Superior temporal gyrus (tissue), 1 donor: Measurements from ENCODE around the gene DGCR2.
"Not testable (repeated sequence)": the region's sequence is repeated elsewhere in the genome, so short reads cannot be mapped to it uniquely, and the experiment has no call there.

Experiments
- DNase-seq: peaks from one replicate; pipeline ENCODE4 v3.0.0-alpha.2; 2016; ENCODE audit errors: extremely low spot score

Gene DGCR2

DNA sequence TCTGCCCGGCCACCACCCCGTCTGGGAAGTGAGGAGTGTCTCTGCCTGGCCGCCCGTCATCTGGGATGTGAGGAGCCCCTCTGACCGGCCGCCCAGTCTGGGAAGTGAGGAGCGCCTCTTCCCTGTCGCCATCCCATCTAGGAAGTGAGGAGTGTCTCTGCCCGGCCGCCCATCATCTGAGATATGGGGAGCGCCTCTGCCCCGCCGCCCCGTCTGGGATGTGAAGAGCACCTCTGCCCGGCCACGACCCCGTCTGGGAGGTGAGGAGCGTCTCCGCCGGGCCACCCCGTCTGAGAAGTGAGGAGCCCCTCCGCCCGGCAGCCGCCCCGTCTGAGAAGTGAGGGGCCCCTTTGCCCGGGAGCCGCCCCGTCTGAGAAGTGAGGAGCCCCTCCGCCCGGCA lies 38.1 kb downstream of the DGCR2 start:
- not testable (repeated sequence) for DNase-seq

DNA sequence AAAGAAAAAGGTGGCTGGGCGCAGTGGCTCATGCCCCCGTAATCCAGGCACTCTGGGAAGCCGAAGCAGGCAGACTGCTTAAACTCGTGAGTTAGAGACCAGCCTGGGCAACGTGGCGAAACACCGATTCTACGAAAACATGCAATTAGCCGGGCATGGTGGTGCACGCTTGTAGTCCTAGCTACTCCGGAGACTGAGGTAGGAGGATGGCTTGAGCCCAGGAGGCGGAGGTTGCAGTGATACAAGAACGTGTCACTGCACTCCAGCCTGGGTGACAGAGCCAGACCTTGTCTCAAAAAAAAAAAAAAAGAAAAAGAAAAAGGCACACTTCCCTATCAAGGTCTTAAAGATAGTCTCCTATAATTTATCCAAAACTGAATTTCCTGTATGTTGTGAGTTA lies 39.4 kb downstream of the DGCR2 start:
- DNase-seq: no peak

DNA sequence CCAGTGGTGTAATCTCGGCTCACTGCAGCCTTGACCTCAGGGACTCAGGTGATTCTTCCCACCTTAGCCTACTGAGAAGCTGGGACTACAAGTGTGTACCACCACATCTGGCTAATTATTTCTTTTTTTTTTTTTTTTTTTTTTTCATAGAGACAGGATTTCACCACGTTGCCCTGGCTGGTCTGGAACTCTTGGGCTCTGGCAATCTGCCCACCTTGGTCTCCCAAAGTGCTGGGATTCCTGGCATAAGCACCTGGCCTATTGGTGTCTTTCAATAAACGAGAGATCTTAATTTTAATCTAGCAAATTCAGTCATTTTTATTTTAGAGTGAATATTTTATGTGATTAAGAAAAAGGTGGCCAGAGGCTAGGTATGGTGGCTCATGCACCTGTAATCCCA lies 40.1 kb downstream of the DGCR2 start:
- DNase-seq: no peak

DNA sequence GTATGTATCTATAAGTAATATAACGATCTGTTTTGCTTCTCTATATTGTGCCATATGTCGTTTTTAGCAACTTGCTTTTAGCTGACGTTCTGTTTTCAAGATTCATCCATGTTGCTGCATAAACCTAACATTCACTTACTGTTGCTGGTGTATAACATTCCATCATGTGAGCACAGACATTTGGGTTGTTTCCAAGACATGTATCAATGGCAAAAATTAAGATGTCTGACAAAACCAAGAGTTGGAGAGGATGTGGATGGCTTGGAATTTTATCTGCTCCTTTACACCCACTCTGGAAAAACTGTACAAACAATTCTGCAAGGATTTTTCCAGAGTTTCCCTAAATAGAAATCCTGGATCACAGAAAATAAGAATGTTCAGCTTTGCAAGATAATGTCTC lies 40.9 kb downstream of the DGCR2 start:
- peak; percentile 55 for DNase-seq

DNA sequence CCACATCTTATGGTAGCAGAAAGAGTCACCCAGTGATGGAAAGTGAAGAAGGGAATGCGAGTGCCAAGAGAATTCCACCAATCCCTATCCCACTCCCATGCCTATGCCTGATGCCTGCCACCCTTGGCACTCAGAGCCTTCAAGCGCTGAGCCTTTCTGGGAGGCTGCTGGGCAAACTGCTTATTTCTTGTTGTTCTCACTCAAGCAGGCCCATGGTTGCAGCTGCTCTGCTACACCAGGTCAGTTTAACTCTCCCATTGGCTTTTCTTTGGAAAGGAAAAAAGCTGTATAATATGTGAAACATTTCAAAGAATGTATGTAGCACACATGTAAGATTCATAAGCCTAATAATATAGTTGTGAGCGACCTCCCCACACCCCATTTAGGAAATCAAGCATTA lies 41.4 kb downstream of the DGCR2 start:
- DNase-seq: no peak

DNA sequence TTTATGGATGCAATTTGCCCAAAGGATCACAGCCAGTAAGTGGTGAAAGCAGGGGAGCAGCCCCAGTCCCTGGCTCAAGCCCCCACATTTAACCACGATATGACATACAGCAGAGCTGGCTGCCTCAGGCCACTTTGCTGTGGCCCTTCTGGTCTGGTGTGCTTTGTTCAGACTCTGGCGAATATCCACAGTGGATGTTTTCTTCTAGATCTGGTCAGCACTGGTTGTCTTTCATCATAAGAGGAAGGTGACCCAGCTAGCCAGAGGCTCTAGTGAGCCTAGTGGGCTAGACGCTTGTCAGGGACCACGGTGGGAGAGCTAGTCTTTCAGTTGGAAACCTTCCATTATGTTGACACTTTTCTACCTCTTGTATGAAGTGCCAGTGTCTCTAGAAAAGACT lies 42.5 kb downstream of the DGCR2 start:
- no peak for DNase-seq

DNA sequence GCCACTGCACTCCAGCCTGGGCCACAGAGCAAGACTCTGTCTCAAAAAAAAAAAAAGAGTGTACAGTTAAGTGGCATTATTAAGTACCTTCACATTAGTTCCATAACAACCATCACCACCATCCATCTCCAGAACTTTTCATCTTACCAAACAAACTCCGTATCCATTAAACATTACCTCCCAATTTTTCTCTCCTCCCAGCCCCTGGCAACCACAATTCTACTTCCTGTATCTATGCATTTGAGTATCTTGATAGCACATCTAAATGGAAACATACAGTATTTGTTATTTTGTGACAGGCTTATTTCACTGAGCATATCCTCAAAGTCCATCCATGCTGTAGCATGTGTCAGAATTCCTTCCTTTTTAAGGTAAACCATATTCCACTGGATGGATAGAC lies 46.8 kb downstream of the DGCR2 start:
- DNase-seq: no peak

DNA sequence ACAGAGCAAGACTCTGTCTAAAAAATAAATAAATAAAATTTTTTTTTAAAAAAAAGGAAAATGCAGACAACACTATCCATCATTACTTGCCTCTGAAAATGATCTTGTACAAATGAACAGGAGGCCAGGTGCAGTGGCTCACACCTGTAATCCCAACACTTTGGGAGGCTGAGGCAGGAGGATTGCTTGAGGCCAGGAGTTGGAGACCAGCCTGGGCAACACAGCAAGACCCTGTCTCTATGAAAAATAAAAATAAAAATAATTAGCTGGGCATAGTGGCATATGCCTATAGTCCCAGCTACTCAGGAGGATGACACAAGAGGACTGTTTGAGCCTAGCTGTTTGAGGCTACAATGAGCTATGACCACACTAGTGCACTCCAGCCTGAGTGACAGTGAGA lies 49.4 kb downstream of the DGCR2 start:
- DNase-seq: not testable (repeated sequence)

DNA sequence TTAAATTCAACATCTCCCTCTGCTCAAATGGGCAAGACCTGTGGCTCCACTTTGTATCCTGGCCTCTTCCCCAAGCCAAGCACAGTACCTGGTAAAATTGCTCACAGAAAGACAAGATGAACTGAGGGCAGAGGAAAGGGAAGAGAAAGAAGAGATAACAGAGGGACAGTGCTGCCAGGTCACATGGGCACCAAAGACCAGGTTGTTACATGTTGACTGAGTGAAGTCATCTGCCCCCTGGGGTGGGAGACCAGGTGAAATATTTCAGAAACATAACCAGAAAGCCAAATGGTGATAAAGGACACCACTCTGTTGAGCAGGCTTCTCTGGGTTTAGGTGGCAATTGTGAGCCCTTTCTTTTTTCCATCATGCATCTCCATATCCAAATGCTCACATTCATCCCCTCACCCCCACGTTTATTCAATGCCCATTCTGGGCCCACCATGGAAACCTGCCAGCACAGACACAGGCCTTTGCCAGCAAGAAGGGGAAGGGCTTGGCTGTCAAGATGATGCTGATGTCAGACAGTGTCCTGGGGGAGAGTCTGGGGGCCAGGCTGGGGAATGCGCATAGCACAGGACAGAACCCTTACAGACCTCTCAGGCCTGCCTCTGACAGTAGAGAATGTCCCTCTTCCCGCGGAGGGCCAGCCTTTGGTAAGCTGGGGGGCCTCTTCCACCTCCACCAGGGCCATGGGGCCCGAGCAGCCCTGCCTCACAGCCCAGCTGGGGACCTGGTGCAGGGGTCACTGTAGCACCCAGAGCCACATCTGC lies 51.6 kb downstream of the DGCR2 start:
- no peak for DNase-seq

DNA sequence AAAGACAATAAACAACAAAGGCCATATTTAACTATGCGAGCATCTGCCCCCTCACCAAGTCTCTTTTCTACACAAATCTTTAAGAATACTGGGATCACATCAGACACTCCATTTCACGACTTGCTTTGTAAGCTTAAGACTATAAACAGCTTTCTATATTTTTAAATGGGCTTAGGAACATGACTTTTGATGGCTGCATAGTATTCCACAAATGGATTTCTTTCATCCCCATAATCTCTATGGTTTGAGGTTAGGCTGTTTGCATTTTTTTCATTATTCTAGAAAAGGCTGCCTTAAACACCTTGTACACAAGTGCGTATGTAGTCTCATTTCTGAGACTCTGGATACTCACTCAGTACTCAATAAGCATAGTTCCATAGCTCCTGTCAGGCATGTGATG lies 52.8 kb downstream of the DGCR2 start:
- DNase-seq: no peak

DNA sequence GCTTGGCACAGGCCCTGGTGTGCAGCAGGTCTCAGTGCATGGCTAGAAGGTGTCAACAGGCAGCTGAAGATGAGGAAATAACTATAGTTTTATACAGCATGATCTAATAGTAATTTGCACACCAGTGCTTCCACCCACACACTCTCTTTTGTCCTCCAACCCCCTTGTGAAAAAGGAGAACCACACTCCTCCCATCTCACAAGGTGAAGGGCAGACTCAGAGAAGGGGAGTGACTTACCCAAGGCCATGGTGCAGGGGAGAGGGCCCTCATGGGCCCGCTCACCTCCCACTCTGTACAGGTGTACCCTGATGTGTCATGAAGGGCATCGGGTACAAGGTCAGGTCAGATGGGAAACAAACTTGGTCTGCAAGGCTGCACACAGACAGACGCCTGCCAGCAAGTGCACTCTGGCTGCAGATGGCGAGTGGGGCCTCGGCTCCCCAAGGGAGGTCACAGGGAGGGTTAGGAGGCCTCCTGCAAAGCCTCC lies 53.4 kb downstream of the DGCR2 start:
- DNase-seq: no peak

DNA sequence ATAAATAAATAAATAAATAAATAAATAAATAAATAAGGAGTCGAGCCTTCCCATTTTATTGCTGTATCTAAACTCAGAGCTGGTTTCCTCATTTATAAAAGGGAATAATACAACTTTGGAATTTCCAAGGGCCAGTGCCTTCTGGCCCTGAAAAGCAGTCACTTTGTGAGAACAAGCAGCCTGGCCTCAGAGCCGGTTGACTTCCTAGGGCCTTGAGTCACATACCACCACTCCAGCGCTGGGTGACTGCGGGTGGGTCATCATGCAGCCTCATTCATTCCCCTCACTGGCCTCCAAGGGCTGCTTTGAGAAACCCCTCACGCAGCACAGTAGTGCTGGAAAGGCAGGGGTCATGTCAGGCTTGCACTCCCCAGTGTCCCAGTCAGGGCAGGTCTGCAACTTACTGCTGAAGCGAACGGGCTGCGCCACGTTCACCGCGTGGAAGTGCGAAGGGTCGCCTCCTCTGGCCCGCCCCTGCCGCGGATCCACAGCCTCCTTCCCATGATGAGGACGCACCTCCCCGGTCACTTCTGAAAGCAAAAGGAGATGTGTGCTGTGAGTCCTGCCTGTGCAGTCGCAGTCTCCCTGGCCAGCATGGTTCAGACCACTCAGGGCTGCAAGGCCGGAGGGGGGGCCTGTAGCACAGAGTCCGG lies 54.4 kb downstream of the DGCR2 start:
- DNase-seq: no peak

DNA sequence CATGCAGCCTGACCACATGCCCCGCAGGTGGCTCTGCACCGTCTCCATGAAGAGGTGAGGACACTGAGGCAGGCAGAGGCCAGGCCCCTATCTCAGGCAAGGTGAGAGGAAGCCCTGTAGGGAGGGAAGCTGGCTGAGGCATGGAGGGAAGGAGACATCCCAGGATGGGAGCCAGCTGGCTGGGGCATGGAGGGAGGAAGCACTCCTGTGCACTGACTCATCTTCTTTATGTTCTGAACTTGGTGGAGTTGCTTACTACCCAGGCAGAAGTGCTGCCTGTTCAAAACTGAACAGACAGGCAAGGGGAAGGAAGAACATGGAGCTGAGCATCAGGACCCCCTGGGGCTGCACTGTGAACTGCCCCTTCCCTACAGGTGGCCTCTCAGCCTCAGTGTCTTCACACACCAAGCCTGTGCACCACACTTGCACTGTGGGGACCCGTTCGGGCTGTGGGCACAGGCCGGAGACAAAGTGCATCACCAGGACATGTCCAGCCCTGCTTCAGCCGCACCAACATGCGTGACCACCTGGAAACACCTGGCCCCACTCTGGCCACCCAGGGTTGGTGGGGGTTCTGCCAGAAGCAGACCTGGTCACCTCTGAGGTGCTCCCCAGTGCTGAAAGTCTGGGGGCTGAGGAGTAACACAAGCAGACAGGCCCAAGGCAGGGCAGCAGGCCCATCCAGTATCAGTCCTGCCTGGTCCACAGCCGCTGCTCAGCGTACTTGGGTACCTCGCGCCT lies 55.5 kb downstream of the DGCR2 start:
- no peak for DNase-seq

DNA sequence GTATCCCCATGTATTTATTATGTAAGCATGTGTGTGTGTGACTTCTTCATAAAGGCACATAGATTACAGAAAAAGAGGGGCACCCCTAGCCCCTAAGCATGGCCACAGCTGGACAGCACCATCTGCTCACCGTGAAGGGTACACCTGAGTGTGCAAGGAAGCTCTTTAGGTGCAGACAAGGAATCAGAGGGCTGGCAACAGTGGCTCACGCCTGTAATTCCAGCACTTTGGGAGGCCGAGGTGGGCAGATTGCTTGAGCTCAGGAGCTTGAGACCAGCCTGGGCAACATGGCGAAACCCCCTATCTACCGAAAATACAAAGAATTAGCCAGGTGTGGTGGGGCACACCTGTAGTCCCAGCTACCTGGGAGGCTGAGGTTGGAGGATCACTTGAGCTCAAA lies 56.3 kb downstream of the DGCR2 start:
- DNase-seq: no peak

DNA sequence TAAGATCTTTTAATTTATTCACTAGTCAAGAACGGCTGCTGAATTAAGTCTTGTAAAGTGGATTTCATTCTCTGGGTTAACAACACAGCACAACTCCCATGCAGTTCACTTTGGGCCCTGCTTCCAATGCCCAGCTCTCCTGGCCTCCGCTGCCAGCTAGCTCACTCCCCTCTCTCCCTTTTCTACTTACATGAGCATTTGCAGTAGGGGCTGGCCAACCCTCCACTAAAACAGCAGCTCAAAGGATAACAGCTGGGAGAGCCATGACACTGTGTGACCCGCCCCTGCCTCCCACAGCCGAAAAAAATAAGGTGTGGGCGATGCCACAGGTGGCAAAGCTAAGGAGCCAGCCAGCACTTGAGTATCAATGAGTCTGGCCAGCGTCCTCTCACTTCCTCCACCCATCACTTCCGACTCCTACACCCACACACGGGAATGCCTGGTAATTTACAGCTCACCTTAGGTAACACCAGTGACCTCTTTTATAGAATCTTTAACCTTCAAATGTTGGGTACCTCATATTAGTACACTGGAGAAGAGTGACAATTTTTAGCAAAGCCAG lies 56.8 kb downstream of the DGCR2 start:
- DNase-seq: no peak

DNA sequence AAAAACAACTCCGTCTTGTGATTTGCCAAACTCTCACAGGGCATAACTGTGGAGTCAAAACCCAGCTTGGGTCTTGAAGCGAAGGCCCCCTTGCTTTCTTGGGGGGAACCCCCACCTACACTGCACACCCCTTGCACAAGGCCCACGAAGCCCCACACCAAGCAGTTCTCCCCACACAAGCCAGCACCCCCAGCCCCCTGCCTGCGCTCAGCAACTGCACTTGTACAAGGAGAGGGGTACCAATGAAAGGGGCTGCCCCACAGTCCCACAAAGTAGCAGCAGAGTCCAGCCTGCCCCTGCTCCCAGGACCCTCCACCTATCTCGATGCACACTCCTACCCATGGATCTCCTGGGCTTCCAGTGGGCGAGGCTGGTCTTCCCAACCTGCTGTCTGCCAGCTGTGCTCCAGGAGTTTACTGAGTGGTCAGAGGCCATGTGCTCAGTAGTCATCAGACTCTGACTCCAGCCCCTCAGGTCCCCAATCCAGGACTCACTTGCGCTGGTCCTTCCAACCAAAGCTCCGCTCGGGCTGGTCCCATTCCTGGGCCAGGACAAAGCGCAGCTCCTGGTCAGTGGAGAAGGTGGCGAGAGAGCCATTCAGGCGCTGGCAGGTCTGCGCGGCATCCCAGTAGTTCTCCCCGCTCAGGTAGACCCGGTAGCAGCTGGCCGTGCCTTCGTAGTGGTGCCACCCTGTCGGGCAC lies 57.7 kb downstream of the DGCR2 start:
- no peak for DNase-seq

DNA sequence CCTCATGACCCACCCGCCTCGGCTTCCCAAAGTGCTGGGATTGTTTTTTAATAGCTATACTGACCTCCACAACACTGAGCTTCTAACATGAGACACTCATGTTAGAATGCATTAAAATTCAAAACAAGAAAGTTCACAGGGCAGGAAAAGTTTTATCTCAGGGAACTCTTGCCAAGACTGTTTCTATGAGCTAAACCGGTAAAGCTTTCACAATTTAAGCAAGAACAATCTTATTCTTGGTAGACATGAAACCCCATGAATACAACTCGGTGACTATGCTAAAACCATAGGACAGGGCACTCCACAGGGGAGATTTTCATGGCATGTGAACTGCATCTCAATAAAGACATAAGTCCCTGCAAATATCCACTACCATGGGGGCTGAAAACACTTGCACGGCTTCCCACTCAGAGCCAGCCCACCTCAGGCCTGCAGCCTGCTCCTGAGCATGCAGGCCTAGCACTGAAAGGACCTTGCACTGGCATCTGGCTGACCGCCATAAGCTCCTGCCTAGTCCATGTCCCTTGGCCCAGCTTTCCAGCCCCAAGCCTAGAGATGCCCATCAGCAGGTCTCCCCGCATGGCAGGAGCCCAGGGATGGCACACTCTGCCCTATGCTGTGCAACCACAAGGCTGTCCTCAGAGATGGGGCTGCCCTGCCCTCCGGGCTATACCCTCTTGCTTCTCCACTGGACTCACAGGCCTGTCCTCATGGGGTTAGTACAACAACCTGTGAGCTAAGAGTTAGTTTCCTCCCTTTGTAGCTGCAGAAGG lies 58.4 kb downstream of the DGCR2 start:
- DNase-seq: no peak

DNA sequence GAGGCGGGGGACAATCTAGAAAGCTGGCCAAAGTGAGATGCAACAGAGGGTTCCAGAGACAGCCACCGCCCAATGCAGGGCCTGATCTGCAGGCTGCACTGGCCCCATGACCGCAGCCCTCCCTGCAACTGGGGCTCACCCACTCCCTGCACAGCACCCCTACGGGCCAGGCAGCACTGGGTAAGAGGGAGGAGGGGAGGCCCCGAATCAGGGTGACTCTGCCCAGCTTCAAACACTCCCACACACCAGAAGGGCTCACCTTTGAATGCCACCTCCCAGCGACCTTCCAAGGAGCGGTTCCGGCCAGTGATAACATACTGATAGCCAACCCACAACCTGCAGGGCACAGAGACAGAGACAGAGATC lies 59.3 kb downstream of the DGCR2 start:
- DNase-seq: no peak

DNA sequence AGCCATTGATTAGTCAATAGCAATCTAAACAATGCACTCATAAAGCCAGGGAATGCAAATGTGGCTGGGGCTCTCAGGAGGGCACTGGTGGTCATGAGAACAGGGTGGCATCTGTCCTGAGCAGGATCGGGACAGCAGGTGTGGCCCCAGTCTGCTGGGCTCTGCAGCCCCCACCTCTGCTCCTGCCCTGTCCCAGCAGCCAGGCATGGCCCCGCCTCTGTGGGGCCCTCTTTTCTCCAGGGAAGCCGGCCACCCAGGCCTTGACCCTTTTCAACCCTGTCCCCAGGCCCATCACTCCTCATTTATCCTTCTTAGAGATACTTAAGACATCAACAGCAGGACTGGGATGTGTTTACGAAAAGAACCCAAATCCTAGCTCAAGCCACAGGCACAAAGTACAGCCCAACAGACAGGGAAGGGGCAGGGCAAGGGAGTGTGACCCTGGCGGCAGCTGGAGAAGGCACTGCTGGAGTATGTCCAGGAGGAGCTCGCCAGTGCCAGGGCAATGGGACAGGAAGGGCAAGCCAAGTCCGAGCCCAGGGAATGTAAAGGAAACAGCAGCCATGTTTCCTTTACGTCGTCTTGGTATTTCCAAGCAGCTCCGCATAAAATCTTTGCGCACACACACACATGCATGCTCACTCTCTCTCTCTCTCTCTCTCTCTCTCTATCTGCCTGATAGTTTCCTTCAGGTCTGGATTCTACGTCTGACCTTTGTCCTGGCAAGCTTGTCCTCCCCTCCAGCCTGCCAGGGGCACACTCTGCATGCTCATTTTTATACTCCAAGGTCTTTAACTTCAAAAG lies 59.9 kb downstream of the DGCR2 start:
- DNase-seq: no peak

DNA sequence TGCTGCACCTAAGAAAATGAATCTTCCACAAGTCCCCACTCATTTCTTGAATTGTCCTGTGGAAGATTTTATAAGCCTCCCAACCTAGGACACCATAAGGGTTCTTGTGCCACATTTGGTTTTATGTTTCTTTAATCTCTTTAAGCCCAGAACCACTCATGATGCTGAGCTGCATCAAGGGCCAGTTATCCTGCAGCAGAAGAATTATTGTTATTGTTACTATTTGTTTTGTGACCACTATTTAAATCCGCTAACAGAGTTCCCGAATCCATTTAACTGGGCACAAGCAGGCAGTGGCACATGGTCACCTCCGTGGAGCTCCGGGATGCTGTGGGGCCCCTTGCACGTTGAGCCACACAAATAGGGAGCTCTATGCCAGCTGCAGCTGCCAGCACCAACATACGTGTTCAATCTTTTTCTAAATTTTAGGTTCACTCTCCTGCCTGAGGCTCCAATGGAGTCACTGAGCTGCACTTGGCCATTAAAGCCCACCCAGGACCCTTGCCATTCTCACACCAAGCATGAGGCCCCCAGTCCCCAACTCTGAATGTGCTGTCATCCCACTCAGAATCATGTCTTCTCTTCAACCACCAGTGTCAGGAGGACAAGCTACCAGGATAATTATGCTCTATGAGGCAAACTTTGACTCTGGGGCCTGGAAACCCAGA lies 60.6 kb downstream of the DGCR2 start:
- no peak for DNase-seq
